Measurements from ENCODE around the gene EVC2.

- TF ChIP-seq, protein P1, sequence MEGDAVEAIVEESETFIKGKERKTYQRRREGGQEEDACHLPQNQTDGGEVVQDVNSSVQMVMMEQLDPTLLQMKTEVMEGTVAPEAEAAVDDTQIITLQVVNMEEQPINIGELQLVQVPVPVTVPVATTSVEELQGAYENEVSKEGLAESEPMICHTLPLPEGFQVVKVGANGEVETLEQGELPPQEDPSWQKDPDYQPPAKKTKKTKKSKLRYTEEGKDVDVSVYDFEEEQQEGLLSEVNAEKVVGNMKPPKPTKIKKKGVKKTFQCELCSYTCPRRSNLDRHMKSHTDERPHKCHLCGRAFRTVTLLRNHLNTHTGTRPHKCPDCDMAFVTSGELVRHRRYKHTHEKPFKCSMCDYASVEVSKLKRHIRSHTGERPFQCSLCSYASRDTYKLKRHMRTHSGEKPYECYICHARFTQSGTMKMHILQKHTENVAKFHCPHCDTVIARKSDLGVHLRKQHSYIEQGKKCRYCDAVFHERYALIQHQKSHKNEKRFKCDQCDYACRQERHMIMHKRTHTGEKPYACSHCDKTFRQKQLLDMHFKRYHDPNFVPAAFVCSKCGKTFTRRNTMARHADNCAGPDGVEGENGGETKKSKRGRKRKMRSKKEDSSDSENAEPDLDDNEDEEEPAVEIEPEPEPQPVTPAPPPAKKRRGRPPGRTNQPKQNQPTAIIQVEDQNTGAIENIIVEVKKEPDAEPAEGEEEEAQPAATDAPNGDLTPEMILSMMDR (IDR thresholded peaks at IDR 0.05), result no peak
- no peak for TF ChIP-seq POLR2AphosphoS5 (IDR thresholded peaks at IDR 0.05)
- TF ChIP-seq POLR2A (IDR thresholded peaks at IDR 0.05), result no peak
Measured at GRCh38 chr4:5545271-5545670, 163.1 kb downstream of the EVC2 start.

Measured in sigmoid colon (tissue), 4 donors.